B cell (primary cell): ENCODE data around the gene OR4K17. TPM values are rescaled to one million over a fixed set of nuclear protein-coding genes. Genes with fewer than 3 reads are reported as not detected.

Experiments used
- ATAC-seq: fragments of 200-7000 bp; cut with Tn5 transposase; one replicate; pipeline ENCODE4 v1.10.0; 2021; ENCODE audit warnings: low read depth, mild to moderate bottlenecking, moderate number of reproducible peaks, moderate library complexity
- CTCF ChIA-PET: fragments of 350-600 bp; sonication (Branson Sonifier 250); formaldehyde crosslinking; loops from one replicate; lab custom pipeline; 2021; ENCODE audit warnings: antibody characterized with exemption, inconsistent platforms; lab: Charles Lee
- POLR2A ChIA-PET: fragments of 350-600 bp; sonication (Branson Sonifier 250); formaldehyde crosslinking; loops from one replicate; lab custom pipeline; 2021; ENCODE audit warnings: antibody characterized with exemption; lab: Charles Lee
- DNase-seq: peaks from one replicate; pipeline ENCODE4 v3.0.0; 2013
- H2AFZ ChIP-seq: 2 replicates; pipeline ENCODE4 v1.6.1; 2012; ENCODE audit warnings: mild to moderate bottlenecking, low read depth, low read length; ENCODE audit not compliant: insufficient read depth, poor library complexity, severe bottlenecking
- H3K27ac ChIP-seq, 2 donors: 1 replicate in 1 of 2; 2 replicates in 1 of 2; pipeline ENCODE4 v1.5.1; 2012 to 2013; ENCODE audit warnings: low read length in 2 of 2, mild to moderate bottlenecking in 2 of 2, moderate library complexity in 1 of 2
- H3K27me3 ChIP-seq, 4 experiments: fragments of 200-600 bp in 1 of 4; sonication (generic) in 1 of 4; replicated peaks in 1 of 4; 1 replicate in 2 of 4; 2 replicates in 2 of 4; pipeline versions ENCODE4 v1.6.1 to v1.7.0; 2013 to 2016; ENCODE audit warnings: low read length in 3 of 4, mild to moderate bottlenecking in 2 of 4, mixed read lengths in 1 of 4, moderate library complexity in 1 of 4; ENCODE audit not compliant: insufficient read depth in 4 of 4, control insufficient read depth in 3 of 4; ENCODE audit errors: control extremely low read depth in 1 of 4
- H3K36me3 ChIP-seq, 2 experiments: replicated peaks in 1 of 2; 1 replicate in 1 of 2; 2 replicates in 1 of 2; pipeline versions ENCODE4 v1.6.1 to v1.7.1; 2013; ENCODE audit warnings: low read length in 1 of 2; ENCODE audit not compliant: insufficient read depth in 2 of 2, control insufficient read depth in 1 of 2; ENCODE audit errors: control extremely low read depth in 1 of 2, extremely low read depth in 1 of 2
- H3K4me1 ChIP-seq, 2 donors: fragments of 200-600 bp in 1 of 2; sonication (generic) in 1 of 2; 1 replicate in 1 of 2; 2 replicates in 1 of 2; pipeline versions ENCODE4 v1.5.1 to v1.6.1; 2013 to 2017; ENCODE audit warnings: low read length in 2 of 2; ENCODE audit not compliant: control insufficient read depth in 2 of 2, insufficient read depth in 2 of 2
- H3K4me2 ChIP-seq: replicated peaks from 2 replicates; pipeline ENCODE3; 2012; ENCODE audit warnings: mild to moderate bottlenecking, low read depth, low read length; ENCODE audit not compliant: poor library complexity, severe bottlenecking
- H3K4me3 ChIP-seq, 5 experiments: fragments of 200-600 bp in 1 of 5; sonication (generic) in 1 of 5; 1 replicate in 3 of 5; 2 replicates in 2 of 5; pipeline versions ENCODE4 v1.5.1 to v1.7.0; 2011 to 2016; ENCODE audit warnings: low read length in 4 of 5, mild to moderate bottlenecking in 4 of 5, low read depth in 2 of 5, control low read depth in 1 of 5, moderate library complexity in 1 of 5; ENCODE audit not compliant: insufficient read depth in 1 of 5; ENCODE audit errors: control extremely low read depth in 1 of 5, extremely low read depth in 1 of 5
- H3K79me2 ChIP-seq: fragments of 200-600 bp; sonication (generic); one replicate; pipeline ENCODE4 v1.6.0; 2016; ENCODE audit warnings: low read length; ENCODE audit not compliant: control insufficient read depth, insufficient read depth
- H3K9ac ChIP-seq: fragments of 200-600 bp; sonication (generic); 2 replicates; pipeline ENCODE4 v1.6.1; 2017; ENCODE audit warnings: mild to moderate bottlenecking, low read length, moderate library complexity
- H3K9me3 ChIP-seq, 3 donors: one replicate each; pipeline versions ENCODE4 v1.6.1 to v1.7.1; 2013; ENCODE audit warnings: low read length in 2 of 3; ENCODE audit not compliant: control insufficient read depth in 2 of 3, insufficient read depth in 1 of 3; ENCODE audit errors: control extremely low read depth in 1 of 3
- H4K20me1 ChIP-seq: 2 replicates; pipeline ENCODE4 v1.6.0; 2012; ENCODE audit warnings: mild to moderate bottlenecking, low read length; ENCODE audit not compliant: insufficient read depth, control insufficient read depth, poor library complexity, severe bottlenecking
- H3K27ac Mint-ChIP-seq: one replicate; pipeline ENCODE4 v1.8.0; 2021; ENCODE audit warnings: mixed read lengths
- H3K27me3 Mint-ChIP-seq: one replicate; pipeline ENCODE4 v1.8.0; 2021; ENCODE audit warnings: mixed read lengths
- H3K4me1 Mint-ChIP-seq: one replicate; pipeline ENCODE4 v1.8.0; 2021; ENCODE audit warnings: mixed read lengths
- H3K4me3 Mint-ChIP-seq: one replicate; pipeline ENCODE4 v1.8.0; 2021; ENCODE audit warnings: mixed read lengths
- H3K9me3 Mint-ChIP-seq: one replicate; pipeline ENCODE4 v1.8.0; 2022; ENCODE audit warnings: mixed read lengths; ENCODE audit not compliant: insufficient read depth
- CTCF ChIP-seq: fragments of 200-600 bp; IDR thresholded peaks from one replicate; pipeline ENCODE4 v1.8.0; 2022; ENCODE audit warnings: antibody characterized with exemption, mild to moderate bottlenecking
- EZH2 ChIP-seq: IDR thresholded peaks from 2 replicates; pipeline ENCODE4 v1.6.1; 2012; ENCODE audit warnings: borderline replicate concordance, low read depth, mild to moderate bottlenecking, moderate library complexity, low read length; ENCODE audit not compliant: insufficient read depth, poor library complexity, severe bottlenecking
- WGBS: methylation state at CpG from one replicate; pipeline ENCODE4 v1.1.5; 2013; ENCODE audit warnings: missing lambda C conversion rate; ENCODE audit not compliant: insufficient coverage; 5-methylcytosine and 5-hydroxymethylcytosine counted together
- intact Hi-C: fragments of 100-400 bp; cut with micrococcal nuclease; formaldehyde crosslinking; loops from one replicate; pipeline ENCODE4 v1.10.0; 2022
- polyA plus RNA-seq: library from polyadenylated mRNA; depleted of rRNA; stranded (reverse); fragments of >200 nt; gene quantifications from 2 replicates; pipeline ENCODE4 v1.2.3, GENCODE V29; 2012
- total RNA-seq, 2 donors: library from RNA; stranded (reverse); fragments of 120-200 nt in 1 of 2; gene quantifications; 1 replicate in 1 of 2; 2 replicates in 1 of 2; pipeline versions ENCODE4 v1.2.3 to v1.2.4, GENCODE V29; 2013 to 2022

Gene OR4K17
- total and polyA plus RNA-seq, 2 donors (not counting 1 experiment from before 2014, with no cell fraction given), result not detected

- Histone ChIP-seq H3K36me3 (no peaks in the 10 kb centered on the region), H3K27me3 (peaks cover 0 to 3% (median 0%) of the 10 kb centered on the region in 4 experiments), H3K9ac (no peak overlapping the region), H3K4me2 (no peak overlapping the region), H4K20me1 (no peaks in the 10 kb centered on the region), H3K27ac (no peak overlapping the region), H3K79me2 (no peaks in the 10 kb centered on the region), H3K4me3 (no peak overlapping the region), H3K4me1 (no peaks in the 10 kb centered on the region), H3K9me3 (no peaks in the 10 kb centered on the region), H2AFZ (no peak overlapping the region)
- DNase-seq (no peak), ATAC-seq (no peak)
- Mint-ChIP-seq H3K4me3 (no peak overlapping the region), H3K9me3 (no peaks in the 10 kb centered on the region), H3K27ac (no peak overlapping the region), H3K4me1 (no peaks in the 10 kb centered on the region), H3K27me3 (peaks cover 11% of the 10 kb centered on the region)
- ChIA-PET POLR2A (no interaction called here), CTCF (no interaction called here)
- intact Hi-C loops, result no loop called here
- WGBS, result 78% methylated on average over 7 of the region's 7 CpGs
- TF ChIP-seq EZH2 (no peak), CTCF (no peak)
These were observed 33.4 kb downstream of the OR4K17 start for GRCh38 chr14:20143911-20144310.

- H3K4me2 ChIP-seq, result no peak overlapping the region
- Mint-ChIP-seq H3K9me3 (no peaks in the 10 kb centered on the region), H3K4me3 (no peak overlapping the region), H3K4me1 (no peaks in the 10 kb centered on the region), H3K27me3 (peaks cover 11% of the 10 kb centered on the region), H3K27ac (no peak overlapping the region)
- POLR2A ChIA-PET, result no interaction called here
- no peaks in the 10 kb centered on the region for H3K4me1 ChIP-seq
- no peaks in the 10 kb centered on the region for H3K27me3 ChIP-seq
- no peak overlapping the region for H2AFZ ChIP-seq
- no peaks in the 10 kb centered on the region for H3K79me2 ChIP-seq
- H3K9me3 ChIP-seq, result no peaks in the 10 kb centered on the region
- no CpG with 5 or more reads among the region's 1 CpG for WGBS
- H3K9ac ChIP-seq, result no peak overlapping the region
- TF ChIP-seq EZH2 (no peak), CTCF (no peak)
- no peaks in the 10 kb centered on the region for H3K36me3 ChIP-seq
- DNase-seq, result no peak
- CTCF ChIA-PET, result no interaction called here
- no peak overlapping the region for H3K27ac ChIP-seq
- no peaks in the 10 kb centered on the region for H4K20me1 ChIP-seq
- no peak for ATAC-seq
- H3K4me3 ChIP-seq, result no peak overlapping the region
- intact Hi-C loops, result no loop called here
These were observed 34.3 kb downstream of the OR4K17 start for GRCh38 chr14:20144820-20145219.
